A673 (cell line): ENCODE results near the gene NTS.

Experiments used
- EZH2 ChIP-seq: fragments of 200-600 bp; sonication (generic); IDR thresholded peaks from 2 replicates; pipeline ENCODE4 v1.6.1; 2017; ENCODE audit warnings: borderline replicate concordance, low read depth, mild to moderate bottlenecking, mixed read lengths, antibody characterized with exemption, low read length; ENCODE audit not compliant: poor library complexity, severe bottlenecking
- TF ChIP-seq, protein P1 (sequence below): fragments of 300-800, 200-600 bp; sonication (generic); conservative IDR thresholded peaks from 2 replicates; pipeline ENCODE4 v1.5.1; 2017; ENCODE audit warnings: low read depth, mild to moderate bottlenecking, antibody characterized with exemption, low read length, moderate library complexity, mixed read lengths

DNA sequence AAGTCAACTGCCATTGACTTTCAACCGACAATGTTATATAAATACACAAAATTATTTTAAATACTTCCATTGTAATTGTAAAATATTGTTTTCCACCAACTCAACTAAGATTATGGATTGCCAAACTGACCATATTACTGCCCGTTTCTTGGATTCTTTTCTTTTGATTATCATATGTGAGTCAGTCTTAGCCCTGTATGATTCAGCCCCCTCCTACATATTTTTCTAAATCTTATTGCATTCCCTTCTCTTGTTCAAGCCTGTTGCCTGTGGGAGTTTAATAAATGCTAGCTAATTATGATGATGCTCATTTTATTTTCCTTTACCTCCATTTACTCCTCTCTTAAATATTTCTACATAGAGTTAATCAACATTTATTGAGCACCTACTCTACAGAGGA is 44.7 kb upstream of the NTS start:
- TF ChIP-seq, protein P1, sequence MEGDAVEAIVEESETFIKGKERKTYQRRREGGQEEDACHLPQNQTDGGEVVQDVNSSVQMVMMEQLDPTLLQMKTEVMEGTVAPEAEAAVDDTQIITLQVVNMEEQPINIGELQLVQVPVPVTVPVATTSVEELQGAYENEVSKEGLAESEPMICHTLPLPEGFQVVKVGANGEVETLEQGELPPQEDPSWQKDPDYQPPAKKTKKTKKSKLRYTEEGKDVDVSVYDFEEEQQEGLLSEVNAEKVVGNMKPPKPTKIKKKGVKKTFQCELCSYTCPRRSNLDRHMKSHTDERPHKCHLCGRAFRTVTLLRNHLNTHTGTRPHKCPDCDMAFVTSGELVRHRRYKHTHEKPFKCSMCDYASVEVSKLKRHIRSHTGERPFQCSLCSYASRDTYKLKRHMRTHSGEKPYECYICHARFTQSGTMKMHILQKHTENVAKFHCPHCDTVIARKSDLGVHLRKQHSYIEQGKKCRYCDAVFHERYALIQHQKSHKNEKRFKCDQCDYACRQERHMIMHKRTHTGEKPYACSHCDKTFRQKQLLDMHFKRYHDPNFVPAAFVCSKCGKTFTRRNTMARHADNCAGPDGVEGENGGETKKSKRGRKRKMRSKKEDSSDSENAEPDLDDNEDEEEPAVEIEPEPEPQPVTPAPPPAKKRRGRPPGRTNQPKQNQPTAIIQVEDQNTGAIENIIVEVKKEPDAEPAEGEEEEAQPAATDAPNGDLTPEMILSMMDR: no peak
- no peak for TF ChIP-seq EZH2
